IPS DF 6.9 (cell line): Measurements from ENCODE around the gene TMEM200A.

ENCODE experiments used
- DNase-seq: peaks from one replicate; pipeline ENCODE4 v3.0.0-alpha.2; 2013; ENCODE audit warnings: low read depth, low spot score
- H3K27ac ChIP-seq: one replicate; pipeline ENCODE4 v1.5.1; 2013; ENCODE audit warnings: low read length, control low read depth
- H3K27me3 ChIP-seq: 2 replicates; pipeline ENCODE4 v1.6.1; 2013; ENCODE audit warnings: mild to moderate bottlenecking, low read length; ENCODE audit not compliant: control insufficient read depth, insufficient read depth
- H3K36me3 ChIP-seq: 2 replicates; pipeline ENCODE4 v1.6.1; 2013; ENCODE audit warnings: low read length; ENCODE audit not compliant: control insufficient read depth, insufficient read depth
- H3K4me1 ChIP-seq: 2 replicates; pipeline ENCODE4 v1.6.1; 2013; ENCODE audit warnings: low read length; ENCODE audit not compliant: control insufficient read depth, insufficient read depth
- H3K4me3 ChIP-seq: 2 replicates; pipeline ENCODE4 v1.5.1; 2013; ENCODE audit warnings: mild to moderate bottlenecking, low read length
- H3K9me3 ChIP-seq: 2 replicates; pipeline ENCODE4 v1.6.1; 2013; ENCODE audit warnings: low read length, inconsistent platforms; ENCODE audit not compliant: control insufficient read depth, insufficient read depth
- WGBS: extraction: QIAGEN DNeasy Blood & Tissue Kit; methylation state at CpG from one replicate; pipeline ENCODE4 v1.1.7; 2013; ENCODE audit warnings: mixed read lengths, missing lambda C conversion rate; ENCODE audit not compliant: insufficient read length, insufficient coverage; 5-methylcytosine and 5-hydroxymethylcytosine counted together

The TMEM200A gene

GRCh38 chr6:130377371-130377770, 11.6 kb downstream of the TMEM200A start:
- Histone ChIP-seq H3K27me3 (no peaks in the 10 kb centered on the region), H3K36me3 (no peaks in the 10 kb centered on the region), H3K9me3 (no peaks in the 10 kb centered on the region), H3K27ac (no peak overlapping the region), H3K4me1 (peaks cover 5% of the 10 kb centered on the region), H3K4me3 (no peak overlapping the region)
- DNase-seq = no peak

GRCh38 chr6:130377915-130378314, 12.1 kb downstream of the TMEM200A start:
- Histone ChIP-seq H3K4me1 (peaks cover 5% of the 10 kb centered on the region), H3K27ac (no peak overlapping the region), H3K36me3 (no peaks in the 10 kb centered on the region), H3K4me3 (no peak overlapping the region), H3K27me3 (no peaks in the 10 kb centered on the region), H3K9me3 (no peaks in the 10 kb centered on the region)
- no peak for DNase-seq
- WGBS = no CpG with 5 or more reads among the region's 2 CpGs

- Histone ChIP-seq H3K4me1 (0 out of 2 replicates have a peak, but pooled peaks cover 3% of the 10 kb centered on the region), H3K36me3 (no peaks in the 10 kb centered on the region), H3K27ac (no peak overlapping the region), H3K9me3 (no peaks in the 10 kb centered on the region), H3K4me3 (no peak overlapping the region), H3K27me3 (no peaks in the 10 kb centered on the region)
- no peak for DNase-seq
- no CpG with 5 or more reads among the region's 3 CpGs for WGBS
Measured at GRCh38 chr6:130379223-130379622, 13.4 kb downstream of the TMEM200A start.

- Histone ChIP-seq H3K9me3 (no peaks in the 10 kb centered on the region), H3K4me1 (0 out of 2 replicates have a peak, but pooled peaks cover 2% of the 10 kb centered on the region), H3K27me3 (no peaks in the 10 kb centered on the region), H3K27ac (no peak overlapping the region), H3K4me3 (no peak overlapping the region), H3K36me3 (no peaks in the 10 kb centered on the region)
- no peak for DNase-seq
Measured at GRCh38 chr6:130381012-130381411, 15.2 kb downstream of the TMEM200A start.

- Histone ChIP-seq H3K27ac (no peak overlapping the region), H3K27me3 (no peaks in the 10 kb centered on the region), H3K9me3 (no peaks in the 10 kb centered on the region), H3K4me1 (0 out of 2 replicates have a peak, but pooled peaks cover 2% of the 10 kb centered on the region), H3K36me3 (no peaks in the 10 kb centered on the region), H3K4me3 (no peak overlapping the region)
- DNase-seq = no peak
- WGBS = no CpG with 5 or more reads among the region's 7 CpGs
Measured at GRCh38 chr6:130381459-130382380, 15.9 kb downstream of the TMEM200A start.

GRCh38 chr6:130382872-130383490, 17.2 kb downstream of the TMEM200A start:
- Histone ChIP-seq H3K27ac (no peak overlapping the region), H3K27me3 (no peaks in the 10 kb centered on the region), H3K4me1 (no peaks in the 10 kb centered on the region), H3K36me3 (no peaks in the 10 kb centered on the region), H3K4me3 (no peak overlapping the region), H3K9me3 (no peaks in the 10 kb centered on the region)
- no CpG with 5 or more reads among the region's 9 CpGs for WGBS
- no peak for DNase-seq

- H3K9me3 ChIP-seq = no peaks in the 10 kb centered on the region
- no peaks in the 10 kb centered on the region for H3K27me3 ChIP-seq
- no peak overlapping the region for H3K4me3 ChIP-seq
- no peaks in the 10 kb centered on the region for H3K4me1 ChIP-seq
- no peaks in the 10 kb centered on the region for H3K36me3 ChIP-seq
- H3K27ac ChIP-seq = no peak overlapping the region
- no peak for DNase-seq
- no CpG with 5 or more reads among the region's 5 CpGs for WGBS
Measured at GRCh38 chr6:130385064-130385695, 19.4 kb downstream of the TMEM200A start.

GRCh38 chr6:130389142-130389541, 23.3 kb downstream of the TMEM200A start:
- no CpG with 5 or more reads among the region's 3 CpGs for WGBS
- H3K9me3 ChIP-seq = no peaks in the 10 kb centered on the region
- no peaks in the 10 kb centered on the region for H3K27me3 ChIP-seq
- no peak for DNase-seq
- H3K4me3 ChIP-seq = no peak overlapping the region
- H3K36me3 ChIP-seq = no peaks in the 10 kb centered on the region
- no peak overlapping the region for H3K27ac ChIP-seq
- H3K4me1 ChIP-seq = peaks cover 2% of the 10 kb centered on the region; the same call in 1 of the 2 replicates

- Histone ChIP-seq H3K27me3 (no peaks in the 10 kb centered on the region), H3K4me3 (no peak overlapping the region), H3K27ac (no peak overlapping the region), H3K9me3 (no peaks in the 10 kb centered on the region), H3K36me3 (no peaks in the 10 kb centered on the region), H3K4me1 (peaks cover 2% of the 10 kb centered on the region; the same call in 1 of the 2 replicates)
- no CpG with 5 or more reads among the region's 3 CpGs for WGBS
- DNase-seq = no peak
Measured at GRCh38 chr6:130390890-130391289, 25.1 kb downstream of the TMEM200A start.

GRCh38 chr6:130393306-130393705, 27.5 kb downstream of the TMEM200A start:
- Histone ChIP-seq H3K4me3 (no peak overlapping the region), H3K9me3 (no peaks in the 10 kb centered on the region), H3K27ac (no peak overlapping the region), H3K4me1 (peaks cover 2% of the 10 kb centered on the region; the same call in 1 of the 2 replicates), H3K36me3 (no peaks in the 10 kb centered on the region), H3K27me3 (no peaks in the 10 kb centered on the region)
- DNase-seq = no peak
- no CpG with 5 or more reads among the region's 6 CpGs for WGBS
